Activated gamma-delta T cell (primary cell): ENCODE results near the gene ITGA1.
A peak's percentile ranks its signal among the peaks of the same experiment; 100 is the strongest.
"Not testable (repeated sequence)": the region's sequence is repeated elsewhere in the genome, so short reads cannot be mapped to it uniquely, and the experiment has no call there.

Experiments used
- DNase-seq: peaks from one replicate; lab custom pipeline; 2025; lab: John Stamatoyannopoulos, UW

ITGA1 gene

GRCh38 chr5:52956014-52956413, 168.3 kb downstream of the ITGA1 start:
- DNase-seq, result no peak

GRCh38 chr5:52956915-52957747, 169.4 kb downstream of the ITGA1 start:
- DNase-seq, result no peak

GRCh38 chr5:52961274-52961681, 173.6 kb downstream of the ITGA1 start:
- DNase-seq, result no peak

GRCh38 chr5:52963636-52964035, 175.9 kb downstream of the ITGA1 start:
- DNase-seq, result no peak

- DNase-seq, result no peak
These were observed 176.4 kb downstream of the ITGA1 start for GRCh38 chr5:52964138-52964537.

- DNase-seq, result not testable (repeated sequence)
These were observed 188.4 kb downstream of the ITGA1 start for GRCh38 chr5:52976157-52976556.

DNA sequence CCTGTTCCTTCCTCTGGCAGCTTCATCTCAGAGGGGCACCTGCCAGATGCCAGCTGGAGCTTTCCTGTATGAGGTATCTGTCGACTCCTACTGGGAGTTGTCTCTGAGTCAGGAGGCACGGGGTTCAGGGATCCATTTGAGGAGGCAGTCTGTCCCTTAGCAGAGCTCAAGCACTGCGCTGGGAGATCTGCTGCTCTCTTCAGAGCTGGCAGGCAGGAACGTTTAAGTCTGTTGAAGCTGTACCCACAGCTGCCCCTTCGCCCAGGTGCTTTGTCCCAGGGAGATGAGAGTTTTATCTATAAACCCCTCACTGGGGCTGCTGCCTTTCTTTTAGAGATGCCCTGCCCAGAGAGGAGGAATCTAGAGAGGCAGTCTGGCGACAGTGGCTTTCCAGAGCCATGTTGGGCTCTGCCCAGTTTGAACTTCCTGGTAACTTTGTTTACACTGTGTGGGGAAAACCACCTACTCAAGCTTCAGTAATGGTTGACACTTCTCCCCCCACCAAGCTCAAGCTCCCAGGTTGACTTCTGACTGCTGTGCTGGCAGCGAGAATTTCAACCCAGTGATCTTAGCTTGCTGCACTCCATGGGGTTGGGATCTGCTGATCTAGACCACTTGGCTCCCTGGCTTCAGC, 189.7 kb downstream of the ITGA1 start:
- no peak for DNase-seq

DNA sequence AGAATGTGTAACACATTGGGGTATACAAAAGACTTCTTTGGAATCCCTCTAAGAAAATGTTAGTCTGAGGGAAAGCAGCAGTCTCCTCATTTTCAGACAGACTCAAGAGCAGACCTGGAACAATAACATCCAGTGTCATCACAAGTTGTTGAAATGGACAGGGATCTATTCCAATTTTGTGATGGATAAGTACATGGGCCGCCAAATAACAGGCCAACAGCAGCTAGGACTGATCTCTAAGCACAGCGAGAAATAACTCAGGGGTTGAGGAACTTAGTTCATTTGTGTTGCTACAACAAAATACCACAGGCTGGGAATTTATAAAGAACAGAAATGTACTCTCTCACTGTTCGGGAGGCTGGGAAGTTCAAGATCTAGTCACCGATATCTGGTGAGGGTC, 193.8 kb downstream of the ITGA1 start:
- DNase-seq, result no peak

GRCh38 chr5:52983731-52984636, 196.3 kb downstream of the ITGA1 start:
- no peak for DNase-seq

GRCh38 chr5:52985306-52985705, 197.6 kb downstream of the ITGA1 start:
- DNase-seq, result no peak

- no peak for DNase-seq
These were observed 200.1 kb downstream of the ITGA1 start for GRCh38 chr5:52987711-52988331.

- no peak for DNase-seq
These were observed 200.8 kb downstream of the ITGA1 start for GRCh38 chr5:52988335-52989024.

- DNase-seq, result peak; percentile 10
These were observed 201.5 kb downstream of the ITGA1 start, which contains the start of gene ITGA2 for GRCh38 chr5:52989025-52989780. TSS of gene ITGA2 (plus strand) at chr5:52989352. CDS start at chr5:52989469, 117 bp downstream.

DNA sequence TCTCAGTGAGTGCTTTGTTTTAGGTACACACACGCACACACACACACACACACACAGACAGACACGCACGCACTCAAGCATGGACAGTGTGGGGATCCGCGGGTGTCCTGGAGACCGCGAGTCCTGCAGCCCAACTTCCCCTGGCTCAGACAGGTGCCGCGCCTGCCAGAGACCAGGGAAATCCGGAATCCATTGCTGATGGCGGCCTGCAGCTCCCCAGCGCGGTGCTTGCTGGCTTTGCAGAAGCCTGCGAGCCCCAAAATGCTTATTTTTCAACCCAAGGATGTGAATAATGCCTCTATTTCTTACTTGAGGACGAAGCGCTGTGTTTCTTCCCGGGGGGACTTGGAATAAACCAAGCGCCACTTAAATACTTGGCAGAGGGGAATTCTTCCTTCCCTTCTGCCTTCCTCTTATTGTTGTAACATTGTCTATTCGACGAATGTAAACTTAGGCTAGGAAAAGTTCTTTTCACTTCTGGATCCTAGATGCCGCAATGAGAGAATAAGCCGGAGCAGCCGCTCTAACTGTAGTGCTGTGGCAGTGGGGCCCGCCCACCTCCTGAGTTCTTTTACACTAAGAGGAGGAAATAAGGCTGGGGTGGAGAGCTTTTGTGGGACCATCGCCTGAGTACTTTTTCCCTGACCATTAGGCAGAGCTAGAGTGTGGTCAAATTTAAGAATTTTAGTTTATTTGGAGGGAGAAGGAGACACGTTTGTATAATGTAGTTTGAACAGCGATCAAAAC, 202.2 kb downstream of the ITGA1 start:
- no peak for DNase-seq

- DNase-seq, result no peak
These were observed 202.8 kb downstream of the ITGA1 start for GRCh38 chr5:52990528-52990925.

- no peak for DNase-seq
These were observed 205.7 kb downstream of the ITGA1 start for GRCh38 chr5:52993367-52993766.

- no peak for DNase-seq
These were observed 206.6 kb downstream of the ITGA1 start for GRCh38 chr5:52994266-52994665.

- no peak for DNase-seq
These were observed 207.4 kb downstream of the ITGA1 start for GRCh38 chr5:52995095-52995494.

DNA sequence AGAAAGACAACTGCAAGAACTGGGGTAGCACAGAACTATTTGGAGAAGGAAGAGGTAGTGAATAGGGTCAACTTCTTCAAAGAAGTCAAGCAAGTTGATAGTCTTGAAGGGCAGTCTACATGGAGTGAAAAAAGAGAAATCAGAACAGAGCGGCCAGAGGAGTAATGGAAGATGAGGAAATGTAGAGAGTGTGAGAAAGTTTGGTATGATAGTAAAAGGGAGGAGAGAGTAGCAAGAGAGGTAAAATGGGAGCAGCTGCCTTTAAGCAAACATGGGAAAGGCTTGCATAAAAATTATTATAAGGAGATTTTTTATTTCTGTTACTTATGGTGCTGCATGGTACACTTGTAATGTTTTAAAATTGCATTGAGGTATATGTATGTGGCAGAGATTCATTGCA, 208.2 kb downstream of the ITGA1 start:
- DNase-seq, result no peak

- DNase-seq, result no peak
These were observed 209.3 kb downstream of the ITGA1 start for GRCh38 chr5:52996979-52997378.
